NB4 (cell line): ENCODE data around the gene PRRT1.

Experiments
- DNase-seq: peaks from one replicate; pipeline ENCODE4 v3.0.0; 2010; ENCODE audit warnings: low read depth
- H3K4me3 ChIP-seq: one replicate; pipeline ENCODE4 v1.5.1; 2011; ENCODE audit warnings: mild to moderate bottlenecking, low read depth, low read length, moderate library complexity
- MAX ChIP-seq: IDR thresholded peaks from 2 replicates; pipeline ENCODE4 v1.6.1; 2011; ENCODE audit warnings: low read depth, low read length
- MYC ChIP-seq: IDR thresholded peaks from 2 replicates; pipeline ENCODE4 v1.6.1; 2011; ENCODE audit warnings: low read depth, low read length
- POLR2A ChIP-seq: IDR thresholded peaks from 2 replicates; pipeline ENCODE4 v1.6.1; 2011; ENCODE audit warnings: mild to moderate bottlenecking; ENCODE audit not compliant: insufficient read length; ENCODE audit errors: extremely low read depth
- TF ChIP-seq, protein P1 (sequence below): IDR thresholded peaks from one replicate; pipeline ENCODE4 v1.5.1; 2012; ENCODE audit warnings: low read depth, low read length

Gene PRRT1

DNA sequence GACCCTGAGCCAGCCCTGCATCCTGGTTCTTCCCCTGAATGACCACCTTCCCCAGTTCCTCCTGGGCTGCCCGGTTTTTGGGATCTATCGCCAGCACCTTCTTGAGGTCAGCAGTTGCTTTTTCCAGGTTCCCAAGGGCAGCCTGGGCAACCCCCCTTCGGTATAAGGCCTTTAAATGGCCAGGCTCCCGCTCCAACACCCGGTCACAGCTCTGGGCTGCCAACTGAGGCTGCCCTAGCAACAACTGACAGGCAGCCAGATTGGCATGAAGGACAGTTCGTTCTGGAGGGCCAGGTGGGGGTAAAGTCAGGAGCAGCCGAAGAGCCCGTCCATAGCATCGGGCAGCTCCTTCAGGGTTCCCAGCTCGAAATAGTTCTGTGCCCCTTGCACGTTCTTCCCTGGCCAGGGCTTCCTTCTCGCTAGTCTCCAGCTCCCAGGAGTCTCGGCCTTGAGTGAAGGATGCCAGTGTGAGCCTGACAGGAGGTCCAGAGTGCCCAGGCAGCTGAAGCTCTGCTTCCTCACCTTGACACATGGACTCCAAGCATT is 22.9 kb downstream of the PRRT1 start:
- no peak for DNase-seq
- TF ChIP-seq MYC (no peak), MAX (no peak), POLR2A (no peak)
- TF ChIP-seq, protein P1, sequence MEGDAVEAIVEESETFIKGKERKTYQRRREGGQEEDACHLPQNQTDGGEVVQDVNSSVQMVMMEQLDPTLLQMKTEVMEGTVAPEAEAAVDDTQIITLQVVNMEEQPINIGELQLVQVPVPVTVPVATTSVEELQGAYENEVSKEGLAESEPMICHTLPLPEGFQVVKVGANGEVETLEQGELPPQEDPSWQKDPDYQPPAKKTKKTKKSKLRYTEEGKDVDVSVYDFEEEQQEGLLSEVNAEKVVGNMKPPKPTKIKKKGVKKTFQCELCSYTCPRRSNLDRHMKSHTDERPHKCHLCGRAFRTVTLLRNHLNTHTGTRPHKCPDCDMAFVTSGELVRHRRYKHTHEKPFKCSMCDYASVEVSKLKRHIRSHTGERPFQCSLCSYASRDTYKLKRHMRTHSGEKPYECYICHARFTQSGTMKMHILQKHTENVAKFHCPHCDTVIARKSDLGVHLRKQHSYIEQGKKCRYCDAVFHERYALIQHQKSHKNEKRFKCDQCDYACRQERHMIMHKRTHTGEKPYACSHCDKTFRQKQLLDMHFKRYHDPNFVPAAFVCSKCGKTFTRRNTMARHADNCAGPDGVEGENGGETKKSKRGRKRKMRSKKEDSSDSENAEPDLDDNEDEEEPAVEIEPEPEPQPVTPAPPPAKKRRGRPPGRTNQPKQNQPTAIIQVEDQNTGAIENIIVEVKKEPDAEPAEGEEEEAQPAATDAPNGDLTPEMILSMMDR = no peak
- H3K4me3 ChIP-seq = peak overlapping the region; percentile 88

DNA sequence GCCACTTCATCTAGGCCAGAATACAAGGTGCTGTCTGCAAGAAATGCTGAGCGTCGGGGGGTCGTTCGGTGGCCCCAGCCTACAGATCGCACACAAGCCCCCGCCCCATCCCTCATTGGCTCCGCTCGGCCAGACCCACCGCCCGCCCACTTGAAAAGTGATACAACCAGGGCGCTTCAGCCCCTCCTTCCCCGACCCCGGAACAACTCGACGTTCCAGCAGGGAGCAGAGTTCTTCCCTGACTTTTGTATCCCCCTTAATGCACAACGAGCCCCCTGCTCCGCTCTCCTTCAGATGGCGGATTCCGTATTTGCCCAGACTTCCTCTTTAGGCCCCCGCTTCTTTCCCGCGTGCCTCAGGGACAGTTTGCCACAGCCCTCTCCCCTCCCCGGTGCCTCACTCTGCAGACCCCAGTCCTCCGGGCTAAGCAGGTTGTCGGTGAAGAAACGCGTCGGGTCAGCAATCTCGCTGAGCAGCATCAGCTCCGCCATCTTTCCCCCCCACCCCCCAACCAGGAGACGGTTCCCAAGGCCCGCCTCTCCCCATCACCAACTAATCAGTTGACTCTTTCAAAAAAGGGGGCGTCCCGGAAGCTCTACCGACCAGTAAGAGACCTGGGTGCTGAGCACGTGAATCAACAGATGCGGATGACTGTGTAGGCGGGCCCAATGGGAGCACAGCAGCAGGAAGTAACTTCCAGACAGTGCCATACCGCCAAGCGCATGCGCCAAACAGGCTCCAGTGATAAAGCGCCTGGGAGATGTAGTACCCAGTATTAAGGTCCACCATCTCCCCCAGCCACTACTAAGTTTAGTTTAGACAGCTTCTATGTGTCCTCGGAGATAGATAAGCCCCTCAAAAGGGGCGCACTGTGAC is 23.8 kb downstream of the PRRT1 start, which contains the start of gene ATF6B:
Gene ATF6B, minus strand, starts transcription at position 530 of the 876 bp plus-strand sequence. Its CDS starts 39 bp downstream, at position 491.
- TF ChIP-seq MYC (0 out of 2 replicates have a peak, but pooled peaks have one; percentile 21), MAX (peak; percentile 90), POLR2A (peak; percentile 70)
- TF ChIP-seq, protein P1 = no peak
- DNase-seq = peak; percentile 100
- H3K4me3 ChIP-seq = peak within 1 kb of the TSS; percentile 99

DNA sequence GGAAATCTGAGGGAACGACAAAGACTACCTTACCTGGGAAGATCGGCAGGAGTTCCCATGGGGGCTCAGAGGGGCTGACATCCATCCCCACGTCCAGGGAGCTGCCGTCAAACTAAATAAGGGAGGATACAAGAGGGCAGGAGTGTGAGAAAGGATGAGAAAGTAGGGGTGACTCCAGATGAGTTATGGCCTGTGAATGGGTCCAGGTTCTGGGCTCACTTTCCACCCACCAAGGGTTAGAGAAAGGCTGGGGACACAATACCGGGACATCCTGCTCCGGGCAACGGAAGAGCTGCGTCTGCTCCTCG is 24.4 kb downstream of the PRRT1 start:
- no peak for DNase-seq
- H3K4me3 ChIP-seq = peak overlapping the region; percentile 99

GRCh38 chr6:32126880-32127279 is 24.9 kb downstream of the PRRT1 start:
- peak overlapping the region; percentile 99 for H3K4me3 ChIP-seq
- DNase-seq = no peak
- TF ChIP-seq, protein P1 = no peak
- TF ChIP-seq MYC (no peak), POLR2A (no peak), MAX (no peak)

More for the DNA sequence above, 24.4 kb downstream of the PRRT1 start:
- TF ChIP-seq POLR2A (no peak), MYC (no peak), MAX (no peak)
- TF ChIP-seq, protein P1 = no peak

- TF ChIP-seq, protein P1 = no peak
- no peak for TF ChIP-seq MAX
- TF ChIP-seq MYC = no peak
- no peak for DNase-seq
- no peak overlapping the region for H3K4me3 ChIP-seq
Measured at GRCh38 chr6:32123681-32124080, 28.1 kb downstream of the PRRT1 start.
